Measurements from ENCODE around the gene MYLK4.

GRCh38 chr6:2760882-2761842, 10.4 kb upstream of the MYLK4 start:
- TF ChIP-seq EZH2 (IDR thresholded peaks at IDR 0.05; ENCODE audit: low read length, missing control alignments): no peak
- peak in 1 of 2 donors; percentile 41 for TF ChIP-seq CTCF (conservative IDR thresholded peaks at IDR 0.05 in 1 of 2, IDR thresholded peaks at IDR 0.05 in 1 of 2; ENCODE audit: low read depth in 1 of 2, low read length in 2 of 2)
